ENCODE measurements around the gene HSPH1. TPM values are rescaled to one million over a fixed set of nuclear protein-coding genes. Genes with fewer than 3 reads are reported as not detected.

HSPH1 gene
- total RNA-seq, 1 experiment from 2014 or later: 145 TPM

GRCh38 chr13:31201341-31202031 is 39.8 kb upstream of the HSPH1 start:
- H3K4me1 ChIP-seq (ENCODE audit: control insufficient read depth, insufficient read depth, low read length): peaks cover 14% of the 10 kb centered on the region
- H3K9me3 ChIP-seq (ENCODE audit: control insufficient read depth, insufficient read depth, low read depth, low read length): no peaks in the 10 kb centered on the region
- CTCF ChIA-PET: no interaction called here
- no peak for ATAC-seq
- BruUV-seq (replicated peaks): no TSS peak
- no peaks in the 10 kb centered on the region for H3K36me3 ChIP-seq (ENCODE audit: control insufficient read depth, insufficient read depth, low read length)
- in situ Hi-C loops (cut with HindIII; ENCODE audit: low pct_unique_long_range_greater_than_20kb, low sequenced_read_pairs): no loop called here
- POLR2A ChIA-PET: interaction anchor here (0.7 kb wide), 1 partner anchor 644 kb away, joined by 9 read pairs; no protein-coding TSS in a partner anchor
- TF ChIP-seq SIN3A (IDR thresholded peaks at IDR 0.05; ENCODE audit: borderline replicate concordance, insufficient read depth, low read depth, low read length): no peak
- no peak for TF ChIP-seq REST (IDR thresholded peaks at IDR 0.05; ENCODE audit: insufficient read depth in 1 of 2, low read depth in 2 of 2, low read length in 1 of 2)
- TF ChIP-seq TCF7L2 (IDR thresholded peaks at IDR 0.05; ENCODE audit: low read depth, low read length): no peak
- TF ChIP-seq POLR2AphosphoS5 (IDR thresholded peaks at IDR 0.05; ENCODE audit: low read depth, low read length): no peak
- no peak for TF ChIP-seq CTCF (IDR thresholded peaks at IDR 0.05)
- no peak for DNase-seq (ENCODE audit: low read depth, low spot score)
- H3K4me3 ChIP-seq (ENCODE audit: low read depth in 2 of 2, low read length in 2 of 2): peak overlapping the region; percentile 58 to 64
- intact Hi-C loops (cut with micrococcal nuclease; ENCODE audit: unreplicated experiment): no loop called here
- no peaks in the 10 kb centered on the region for H3K27me3 ChIP-seq (ENCODE audit: control insufficient read depth, insufficient read depth, low read length)
- H3K27ac ChIP-seq (ENCODE audit: low read length): peak overlapping the region; percentile 82

GRCh38 chr13:31200637-31200971 is 38.9 kb upstream of the HSPH1 start:
- intact Hi-C loops (cut with micrococcal nuclease; ENCODE audit: unreplicated experiment) (no loop called here), in situ Hi-C loops (cut with HindIII; ENCODE audit: low pct_unique_long_range_greater_than_20kb, low sequenced_read_pairs) (no loop called here)
- H3K4me3 ChIP-seq (ENCODE audit: low read depth in 2 of 2, low read length in 2 of 2): peak overlapping the region; percentile 58 to 64
- ChIA-PET POLR2A (interaction anchor here (0.7 kb wide), 1 partner anchor 644 kb away, joined by 9 read pairs; no protein-coding TSS in a partner anchor), CTCF (no interaction called here)
- peaks cover 14% of the 10 kb centered on the region for H3K4me1 ChIP-seq (ENCODE audit: control insufficient read depth, insufficient read depth, low read length)
- H3K27me3 ChIP-seq (ENCODE audit: control insufficient read depth, insufficient read depth, low read length): no peaks in the 10 kb centered on the region
- no peaks in the 10 kb centered on the region for H3K36me3 ChIP-seq (ENCODE audit: control insufficient read depth, insufficient read depth, low read length)
- H3K27ac ChIP-seq (ENCODE audit: low read length): peak overlapping the region; percentile 82
- BruUV-seq (replicated peaks): no TSS peak
- ATAC-seq (peak; percentile 65), DNase-seq (ENCODE audit: low read depth, low spot score) (no peak)
- no peaks in the 10 kb centered on the region for H3K9me3 ChIP-seq (ENCODE audit: control insufficient read depth, insufficient read depth, low read depth, low read length)
- TF ChIP-seq POLR2AphosphoS5 (IDR thresholded peaks at IDR 0.05; ENCODE audit: low read depth, low read length) (no peak), SIN3A (IDR thresholded peaks at IDR 0.05; ENCODE audit: borderline replicate concordance, insufficient read depth, low read depth, low read length) (no peak), TCF7L2 (IDR thresholded peaks at IDR 0.05; ENCODE audit: low read depth, low read length) (no peak), CTCF (IDR thresholded peaks at IDR 0.05) (no peak), REST (IDR thresholded peaks at IDR 0.05; ENCODE audit: insufficient read depth in 1 of 2, low read depth in 2 of 2, low read length in 1 of 2) (no peak)

Data from Panc1 (cell line).